GM19238 (cell line): ENCODE measurements around the gene ACIN1.
"Not testable (repeated sequence)": the region's sequence is repeated elsewhere in the genome, so short reads cannot be mapped to it uniquely, and the experiment has no call there.

ENCODE experiments used
- DNase-seq: peaks from one replicate; pipeline ENCODE4 v3.0.0; 2011; ENCODE audit warnings: low spot score; ENCODE audit not compliant: insufficient read length

The ACIN1 gene

DNA sequence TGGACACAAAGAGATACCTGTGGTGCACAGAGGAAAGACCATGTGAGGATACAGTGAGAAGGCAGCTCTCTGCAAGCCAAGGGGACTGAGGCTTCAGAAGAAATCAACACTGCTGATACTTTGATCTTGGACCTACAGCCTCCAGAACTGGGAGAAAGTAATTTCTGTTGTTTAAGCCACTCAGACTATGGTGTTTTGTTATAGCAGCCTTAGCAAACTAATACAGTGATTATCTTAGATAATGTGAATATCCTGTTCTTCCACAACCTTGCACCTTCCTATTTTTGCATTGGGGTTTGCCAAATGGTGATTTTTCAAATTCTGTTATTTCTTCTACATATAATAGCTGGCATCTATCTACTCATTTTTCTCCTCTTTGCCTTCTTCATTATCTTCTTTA lies 76.8 kb downstream of the ACIN1 start:
- DNase-seq = no peak

DNA sequence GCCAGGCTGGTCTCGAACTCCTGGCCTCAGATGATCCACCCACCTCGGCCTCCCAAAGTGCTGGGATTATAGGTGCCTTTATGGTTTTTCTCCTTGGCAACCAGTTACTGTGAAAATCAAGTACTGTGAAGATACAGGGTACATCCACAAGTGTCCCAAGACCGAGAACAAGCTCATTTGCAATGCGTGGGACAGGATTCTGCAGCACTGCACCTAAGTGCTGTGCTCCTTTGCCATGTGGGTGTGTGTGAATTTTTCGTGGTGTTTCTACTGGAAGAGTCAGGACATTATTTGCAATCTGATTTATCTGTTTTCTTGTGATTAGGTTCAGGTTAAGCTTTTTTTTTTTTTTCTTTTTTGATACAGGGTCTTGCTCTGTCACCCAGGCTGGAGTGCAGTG lies 77.8 kb downstream of the ACIN1 start:
- no peak for DNase-seq

DNA sequence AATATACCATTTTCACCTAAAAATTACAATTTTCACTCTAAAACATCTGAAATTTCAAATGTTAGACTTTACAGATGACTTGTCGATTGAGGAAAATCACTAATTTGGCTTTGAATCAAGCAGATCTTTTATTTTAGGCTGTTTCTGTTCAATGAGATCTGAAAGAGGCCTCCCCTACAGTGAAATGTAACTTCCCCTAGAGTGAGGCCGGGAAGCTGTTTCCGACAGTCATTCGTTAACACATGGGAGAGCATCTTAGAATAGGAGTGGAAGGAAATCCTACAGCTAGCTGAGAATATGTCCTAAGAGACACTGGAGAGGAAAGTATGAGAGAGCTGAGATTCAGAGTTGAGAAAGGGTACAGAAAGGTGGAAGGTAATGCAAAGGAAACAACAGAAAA lies 79.3 kb downstream of the ACIN1 start:
- DNase-seq = no peak

DNA sequence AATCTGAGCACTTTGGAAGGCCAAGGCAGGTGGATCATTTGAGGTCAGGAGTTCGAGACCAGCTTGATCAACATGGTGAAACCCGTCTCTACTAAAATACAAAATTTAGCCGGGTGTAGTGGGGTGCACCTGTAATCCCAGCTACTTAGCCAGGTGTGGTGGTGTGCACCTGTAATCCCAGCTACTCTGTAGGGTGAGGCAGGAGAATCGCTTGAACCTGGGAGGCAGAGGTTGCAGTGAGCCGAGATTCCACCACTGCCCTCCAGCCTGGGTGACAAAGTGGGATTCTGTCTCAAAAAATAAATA lies 81.2 kb downstream of the ACIN1 start:
- DNase-seq = not testable (repeated sequence)

DNA sequence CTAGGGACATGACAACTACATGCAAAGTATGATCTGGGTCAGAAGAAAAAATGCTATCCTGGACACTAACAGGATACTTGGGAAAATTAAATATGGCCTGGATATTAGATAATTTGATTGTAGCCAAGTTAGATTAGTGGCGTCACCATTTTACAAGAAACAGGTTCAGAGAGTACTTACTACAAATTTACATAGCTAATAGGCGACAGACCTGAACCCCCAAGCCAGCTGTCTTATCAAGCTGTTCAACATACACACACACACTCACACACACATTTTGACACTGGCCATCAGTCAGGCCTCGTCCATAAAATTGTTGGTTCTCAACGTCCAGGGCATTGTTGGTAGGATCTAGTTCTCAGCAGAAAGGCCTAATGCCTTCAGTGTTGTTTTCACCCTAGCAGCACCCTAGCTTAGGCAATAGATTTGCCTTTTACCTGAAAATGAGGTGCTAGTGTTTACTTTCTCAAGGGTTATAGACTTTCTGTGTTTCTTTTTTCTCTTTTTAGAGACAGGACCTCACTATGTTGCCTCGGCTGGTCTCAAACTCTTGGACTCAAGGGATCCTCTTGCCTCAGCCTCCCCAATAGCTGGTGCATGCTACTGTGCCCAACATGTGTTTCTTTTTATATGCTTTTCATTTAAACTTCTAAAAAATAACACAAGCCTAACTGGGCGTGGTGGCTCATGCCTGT lies 81.7 kb downstream of the ACIN1 start:
- no peak for DNase-seq

DNA sequence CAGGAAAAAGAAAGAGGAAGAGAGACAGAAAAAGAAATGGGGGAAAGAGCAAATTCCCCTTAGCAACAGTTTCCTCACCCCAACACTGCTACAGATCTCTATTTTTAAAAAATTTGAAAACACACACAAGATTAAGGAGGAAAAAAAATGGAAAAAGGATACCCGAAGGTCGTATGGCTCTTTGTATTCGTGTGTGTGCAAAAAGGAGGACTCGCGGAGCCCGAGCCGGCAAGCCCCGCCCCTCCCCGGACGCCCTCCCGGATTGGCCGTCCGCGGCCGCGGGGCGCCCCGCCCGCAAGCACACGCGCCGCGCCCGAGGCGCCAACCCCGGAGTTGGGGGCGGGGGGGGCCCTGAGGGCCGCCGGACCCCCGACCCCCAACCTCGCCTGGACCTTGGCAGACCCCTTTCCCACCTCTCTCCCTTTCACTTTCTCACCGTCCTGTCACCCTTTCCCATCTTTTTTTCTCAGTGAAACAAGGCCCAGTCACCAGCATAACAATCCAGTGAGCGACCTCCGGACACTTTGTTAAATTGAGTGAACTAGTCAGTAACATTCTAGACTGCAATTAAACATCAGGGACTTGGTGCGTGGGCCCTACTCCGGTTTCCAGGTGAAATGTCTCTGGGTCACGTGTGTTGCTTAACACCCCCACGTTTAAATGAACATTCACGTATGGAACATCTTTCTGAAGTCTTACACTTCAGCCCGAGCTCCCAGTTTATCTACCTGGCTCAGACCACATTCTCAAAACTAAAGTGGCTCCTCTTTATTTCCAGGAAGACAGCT lies 84.8 kb downstream of the ACIN1 start, which contains the start of gene C14orf93:
Gene C14orf93 (minus strand): TSS at position 205 of the 788 bp plus-strand sequence. CDS start 11,120 bp downstream, outside the sequence.
- peak; percentile 81 for DNase-seq

DNA sequence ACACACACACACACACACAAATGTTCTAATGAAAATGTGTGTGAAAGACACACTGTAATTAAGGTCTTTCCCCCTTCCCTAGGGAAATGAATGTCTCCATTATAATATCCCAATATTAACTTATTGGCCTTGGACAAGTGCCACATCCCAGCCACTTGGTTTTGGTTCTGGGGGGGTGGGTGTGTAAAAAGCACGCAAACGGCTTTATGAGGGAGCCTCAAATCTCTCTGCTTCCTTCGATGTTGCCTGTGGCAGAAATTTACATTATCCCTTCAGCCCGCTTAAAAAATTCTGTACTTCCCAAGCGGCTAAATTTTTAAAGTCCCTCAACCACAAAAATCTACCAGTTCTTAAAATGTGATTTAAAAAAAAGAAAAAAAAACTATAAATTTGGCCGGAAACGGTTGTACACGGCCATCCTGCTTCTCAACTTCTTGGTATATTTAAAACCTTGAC lies 85.4 kb downstream of the ACIN1 start:
- no peak for DNase-seq

DNA sequence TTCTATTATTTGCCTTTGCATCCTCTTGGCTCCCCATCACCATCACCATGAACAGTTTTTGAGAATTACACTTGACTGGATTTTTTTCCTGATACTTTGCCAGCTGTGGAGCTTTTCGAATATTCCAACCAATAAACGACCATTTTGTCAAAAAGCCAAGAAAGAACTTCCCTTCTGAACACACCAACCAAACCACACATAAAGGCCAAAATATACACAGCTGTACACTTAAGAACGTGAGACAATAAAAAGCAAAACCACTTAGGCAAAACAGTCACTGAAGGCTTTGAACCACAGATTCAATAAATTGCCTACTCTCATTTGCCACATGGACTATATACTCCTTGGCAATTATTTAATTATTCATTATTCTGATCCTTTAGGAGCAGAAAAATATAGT lies 86.1 kb downstream of the ACIN1 start:
- no peak for DNase-seq
